Endothelial cell of umbilical vein (primary cell): ENCODE results near the gene USP12. TPM values are rescaled to one million over a fixed set of nuclear protein-coding genes. Genes with fewer than 3 reads are reported as not detected.

Source experiments
- BruUV-seq: library from RNA; stranded (reverse); fragments of 400-500 nt; replicated peaks from 2 replicates; lab custom pipeline; 2021; lab: Mats Ljungman, UMichigan
- CTCF ChIA-PET: fragments of 300-600, 350-600 bp; sonication (Branson Sonifier 250); formaldehyde crosslinking; loops from one replicate; lab custom pipeline; 2021; ENCODE audit warnings: antibody characterized with exemption, inconsistent platforms; lab: Charles Lee
- POLR2A ChIA-PET: fragments of 300-600, 350-600 bp; sonication (Branson Sonifier 250); formaldehyde crosslinking; loops from one replicate; lab custom pipeline; 2021; ENCODE audit warnings: antibody characterized with exemption, inconsistent platforms; lab: Charles Lee
- DNase-seq: peaks from one replicate; pipeline ENCODE4 v3.0.0-alpha.2; 2011; ENCODE audit warnings: low read depth, low spot score
- FAIRE-seq: peaks from 2 replicates; lab custom pipeline; 2011; peaks lifted over from hg19 to GRCh38; lab: Jason Lieb, UNC
- H2AFZ ChIP-seq: 2 replicates; pipeline ENCODE4 v1.6.0; 2012; ENCODE audit warnings: low read depth, low read length, control low read depth, inconsistent platforms
- H3K27ac ChIP-seq: 2 replicates; pipeline ENCODE4 v1.5.1; 2011; ENCODE audit warnings: low read depth, mild to moderate bottlenecking, control low read depth, low read length, moderate library complexity; ENCODE audit not compliant: insufficient read depth
- H3K27me3 ChIP-seq, 2 experiments: 2 replicates each; pipeline versions ENCODE4 v1.6.0 to v1.6.1; 2011; ENCODE audit warnings: low read length in 2 of 2, mixed read lengths in 1 of 2; ENCODE audit not compliant: control insufficient read depth in 2 of 2, insufficient read depth in 2 of 2
- H3K36me3 ChIP-seq, 2 experiments: 2 replicates in 1 of 2; 3 replicates in 1 of 2; pipeline ENCODE4 v1.5.1; 2011; ENCODE audit warnings: low read length in 2 of 2, mild to moderate bottlenecking in 1 of 2, moderate library complexity in 1 of 2; ENCODE audit not compliant: control insufficient read depth in 2 of 2, insufficient read depth in 2 of 2; ENCODE audit errors: extremely low read depth in 1 of 2
- H3K4me1 ChIP-seq: 3 replicates; pipeline ENCODE4 v1.5.1; 2011; ENCODE audit warnings: mild to moderate bottlenecking, low read length; ENCODE audit not compliant: control insufficient read depth, insufficient read depth; ENCODE audit errors: extremely low read depth
- H3K4me2 ChIP-seq: 2 replicates; pipeline ENCODE4 v1.6.1; 2011; ENCODE audit warnings: low read length, control low read depth, mixed read lengths; ENCODE audit not compliant: insufficient read depth
- H3K4me3 ChIP-seq, 3 experiments: fragments of 200-600 bp in 1 of 3; sonication (generic), shearing (Covaris generic) in 1 of 3; replicated peaks in 1 of 3; 2 replicates each; pipeline ENCODE4 v1.5.1; 2011 to 2016; ENCODE audit warnings: control low read depth in 3 of 3, low read length in 3 of 3, mild to moderate bottlenecking in 2 of 3, inconsistent platforms in 1 of 3, low read depth in 1 of 3, moderate library complexity in 1 of 3; ENCODE audit not compliant: insufficient read depth in 1 of 3
- H3K79me2 ChIP-seq: 2 replicates; pipeline ENCODE4 v1.6.0; 2012; ENCODE audit warnings: low read length, inconsistent platforms; ENCODE audit not compliant: control insufficient read depth, insufficient read depth
- H3K9ac ChIP-seq: replicated peaks from 2 replicates; pipeline ENCODE3; 2011; ENCODE audit warnings: low read length, control low read depth; ENCODE audit not compliant: insufficient read depth; ENCODE audit errors: extremely low read depth
- H3K9me1 ChIP-seq: replicated peaks from 3 replicates; pipeline ENCODE4 v1.6.0; 2011; ENCODE audit warnings: mild to moderate bottlenecking, low read length; ENCODE audit not compliant: control insufficient read depth, insufficient read depth; ENCODE audit errors: extremely low read depth
- H3K9me3 ChIP-seq: replicated peaks from 2 replicates; pipeline ENCODE4 v1.5.1; 2012; ENCODE audit warnings: low read length, inconsistent platforms; ENCODE audit not compliant: control insufficient read depth, insufficient read depth
- H4K20me1 ChIP-seq: replicated peaks from 2 replicates; pipeline ENCODE3; 2011; ENCODE audit warnings: mild to moderate bottlenecking, low read length; ENCODE audit not compliant: control insufficient read depth, insufficient read depth; ENCODE audit errors: extremely low read depth
- EZH2 ChIP-seq: IDR thresholded peaks from 2 replicates; pipeline ENCODE4 v1.6.1; 2012; ENCODE audit warnings: borderline replicate concordance, low read depth, mild to moderate bottlenecking, moderate library complexity, low read length, inconsistent platforms; ENCODE audit not compliant: severe bottlenecking
- FOS ChIP-seq: IDR thresholded peaks from 2 replicates; pipeline ENCODE4 v1.6.1; 2011; ENCODE audit warnings: mild to moderate bottlenecking, low read length, moderate library complexity, borderline replicate concordance; ENCODE audit not compliant: insufficient read depth
- GATA2 ChIP-seq: IDR thresholded peaks from 2 replicates; pipeline ENCODE4 v1.7.0; 2011; ENCODE audit warnings: low read depth, mild to moderate bottlenecking, moderate library complexity, mixed read lengths, low read length; ENCODE audit not compliant: insufficient read length, insufficient read depth
- JUN ChIP-seq: IDR thresholded peaks from 2 replicates; pipeline ENCODE4 v1.6.1; 2011; ENCODE audit warnings: borderline replicate concordance, low read depth; ENCODE audit not compliant: insufficient read length, insufficient read depth
- MAX ChIP-seq: IDR thresholded peaks from 2 replicates; pipeline ENCODE4 v1.6.1; 2011; ENCODE audit not compliant: insufficient read depth, insufficient read length
- MYC ChIP-seq: IDR thresholded peaks from one replicate; pipeline ENCODE4 v1.6.1; 2011; ENCODE audit warnings: mild to moderate bottlenecking, low read depth, low read length
- POLR2A ChIP-seq: IDR thresholded peaks from 2 replicates; pipeline ENCODE4 v1.6.1; 2012; ENCODE audit warnings: low read depth, mild to moderate bottlenecking, control low read depth, low read length
- POLR2AphosphoS5 ChIP-seq: IDR thresholded peaks from 2 replicates; pipeline ENCODE4 v1.6.1; 2012; ENCODE audit warnings: low read depth, mild to moderate bottlenecking, control low read depth, low read length, moderate library complexity; ENCODE audit not compliant: insufficient read depth
- dilution Hi-C: fragments of 300-500 bp; cut with MboI; formaldehyde crosslinking; loops from one replicate; pipeline ENCODE4 v1.15.0; 2019; ENCODE audit warnings: low sequenced_read_pairs; ENCODE audit not compliant: extremely low pct_ligation_motif_present
- intact Hi-C: fragments of 100-400 bp; cut with micrococcal nuclease; formaldehyde crosslinking; loops from one replicate; pipeline ENCODE4 v1.10.0; 2022
- polyA plus RNA-seq, 4 experiments: library from polyadenylated mRNA; depleted of rRNA in 3 of 4; stranded (reverse) in 3 of 4; unstranded in 1 of 4; fragments of >200 nt; gene quantifications; 2 replicates each; pipeline versions ENCODE4 v1.2.1 to v1.2.3, GENCODE V29; 2011 to 2012; ENCODE audit warnings: missing spikeins in 1 of 4
- total RNA-seq: library from RNA; stranded (reverse); gene quantifications from 2 replicates; pipeline ENCODE4 v1.2.3, GENCODE V29; 2021
- TF ChIP-seq, protein P1 (sequence below), 2 donors: IDR thresholded peaks; 1 replicate in 1 of 2; 2 replicates in 1 of 2; pipeline ENCODE4 v1.5.1; 2011; ENCODE audit warnings: low read length in 2 of 2, mild to moderate bottlenecking in 2 of 2, moderate library complexity in 2 of 2, control low read depth in 1 of 2, inconsistent platforms in 1 of 2, low read depth in 1 of 2; ENCODE audit not compliant: insufficient read depth in 1 of 2; ENCODE audit errors: extremely low read depth in 1 of 2

Gene USP12
- total and polyA plus RNA-seq, 2 donors (not counting 3 experiments of a cell fraction or from before 2014, with no cell fraction given): 6.2 to 33.4 TPM

- no peak for DNase-seq
- POLR2A ChIA-PET: no interaction called here
Measured at GRCh38 chr13:27201661-27202060, 30.1 kb upstream of the USP12 start.

More at GRCh38 chr13:27201661-27202060, 30.1 kb upstream of the USP12 start:
- FAIRE-seq: no peak
- H3K27ac ChIP-seq: no peak overlapping the region
- CTCF ChIA-PET: no interaction called here
- no peaks in the 10 kb centered on the region for H3K36me3 ChIP-seq
- H3K79me2 ChIP-seq: no peaks in the 10 kb centered on the region
- H3K9me3 ChIP-seq: no peaks in the 10 kb centered on the region
- H3K9ac ChIP-seq: no peak overlapping the region
- TF ChIP-seq EZH2 (no peak), MAX (no peak), POLR2A (no peak), JUN (no peak), POLR2AphosphoS5 (no peak), FOS (no peak), GATA2 (no peak), MYC (no peak)
- TF ChIP-seq, protein P1, sequence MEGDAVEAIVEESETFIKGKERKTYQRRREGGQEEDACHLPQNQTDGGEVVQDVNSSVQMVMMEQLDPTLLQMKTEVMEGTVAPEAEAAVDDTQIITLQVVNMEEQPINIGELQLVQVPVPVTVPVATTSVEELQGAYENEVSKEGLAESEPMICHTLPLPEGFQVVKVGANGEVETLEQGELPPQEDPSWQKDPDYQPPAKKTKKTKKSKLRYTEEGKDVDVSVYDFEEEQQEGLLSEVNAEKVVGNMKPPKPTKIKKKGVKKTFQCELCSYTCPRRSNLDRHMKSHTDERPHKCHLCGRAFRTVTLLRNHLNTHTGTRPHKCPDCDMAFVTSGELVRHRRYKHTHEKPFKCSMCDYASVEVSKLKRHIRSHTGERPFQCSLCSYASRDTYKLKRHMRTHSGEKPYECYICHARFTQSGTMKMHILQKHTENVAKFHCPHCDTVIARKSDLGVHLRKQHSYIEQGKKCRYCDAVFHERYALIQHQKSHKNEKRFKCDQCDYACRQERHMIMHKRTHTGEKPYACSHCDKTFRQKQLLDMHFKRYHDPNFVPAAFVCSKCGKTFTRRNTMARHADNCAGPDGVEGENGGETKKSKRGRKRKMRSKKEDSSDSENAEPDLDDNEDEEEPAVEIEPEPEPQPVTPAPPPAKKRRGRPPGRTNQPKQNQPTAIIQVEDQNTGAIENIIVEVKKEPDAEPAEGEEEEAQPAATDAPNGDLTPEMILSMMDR (IDR thresholded peaks at IDR 0.05; ENCODE audit: extremely low read depth in 1 of 2, insufficient read depth in 1 of 2, low read depth in 1 of 2, low read length in 2 of 2): no peak
- peaks cover 0 to 3% of the 10 kb centered on the region in 2 experiments for H3K27me3 ChIP-seq
- intact Hi-C loops: loop anchor here (5.0 kb wide), 1 partner anchor 156 kb away; no protein-coding TSS in a partner anchor
- H3K4me1 ChIP-seq: no peaks in the 10 kb centered on the region
- no peak overlapping the region for H2AFZ ChIP-seq
- no peak overlapping the region for H3K4me2 ChIP-seq
- BruUV-seq: no TSS peak
- dilution Hi-C loops: no loop called here
- H3K4me3 ChIP-seq: no peak overlapping the region
- H4K20me1 ChIP-seq: no peaks in the 10 kb centered on the region
- no peaks in the 10 kb centered on the region for H3K9me1 ChIP-seq
